Tibial nerve (tissue), 3 donors: ENCODE results near the gene ATP8B1.

Experiments used
- CTCF ChIP-seq, 5 experiments: fragments of 200-600 bp in 3 of 5; fragments of 450-650 bp in 2 of 5; sonication (generic) in 3 of 5; IDR thresholded peaks; one replicate each; pipeline ENCODE4 v1.5.1; 2016 to 2019; ENCODE audit warnings: antibody characterized with exemption in 5 of 5, mild to moderate bottlenecking in 3 of 5, moderate library complexity in 2 of 5
- POLR2A ChIP-seq, 2 donors: fragments of 450-650 bp; IDR thresholded peaks; one replicate each; pipeline ENCODE4 v1.6.1; 2017; ENCODE audit warnings: antibody characterized with exemption in 2 of 2, mild to moderate bottlenecking in 2 of 2, moderate library complexity in 2 of 2

DNA sequence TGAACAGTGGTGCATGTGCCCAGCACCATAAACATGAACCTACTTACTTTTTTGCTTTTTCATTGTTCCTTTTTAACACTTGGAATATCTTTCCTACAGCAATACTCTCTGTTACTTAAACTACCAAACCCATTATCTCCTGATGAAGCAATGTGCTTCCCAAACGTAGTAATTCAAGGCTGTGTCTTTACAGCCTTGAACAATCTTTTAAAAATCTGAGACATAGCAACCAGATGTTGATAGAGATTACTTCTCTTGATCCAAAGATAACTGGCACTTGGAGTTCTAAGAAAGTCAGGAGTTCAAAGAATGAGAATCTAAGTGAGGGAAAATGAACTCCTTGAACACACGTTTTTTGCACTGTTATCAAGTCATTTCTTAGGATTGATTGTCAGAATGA, 40.4 kb downstream of the ATP8B1 start:
- TF ChIP-seq CTCF (IDR thresholded peaks at IDR 0.05): no peak
- no peak for TF ChIP-seq POLR2A (IDR thresholded peaks at IDR 0.05)
